HG02623 (cell line): ENCODE data around the gene ZNF608.

ENCODE experiments used
- ATAC-seq: cut with Tn5 transposase; IDR thresholded peaks from one replicate; pipeline ENCODE4 v1.9.1; 2021; ENCODE audit warnings: moderate library complexity; ENCODE audit not compliant: unreplicated experiment

ZNF608 gene, protein sequence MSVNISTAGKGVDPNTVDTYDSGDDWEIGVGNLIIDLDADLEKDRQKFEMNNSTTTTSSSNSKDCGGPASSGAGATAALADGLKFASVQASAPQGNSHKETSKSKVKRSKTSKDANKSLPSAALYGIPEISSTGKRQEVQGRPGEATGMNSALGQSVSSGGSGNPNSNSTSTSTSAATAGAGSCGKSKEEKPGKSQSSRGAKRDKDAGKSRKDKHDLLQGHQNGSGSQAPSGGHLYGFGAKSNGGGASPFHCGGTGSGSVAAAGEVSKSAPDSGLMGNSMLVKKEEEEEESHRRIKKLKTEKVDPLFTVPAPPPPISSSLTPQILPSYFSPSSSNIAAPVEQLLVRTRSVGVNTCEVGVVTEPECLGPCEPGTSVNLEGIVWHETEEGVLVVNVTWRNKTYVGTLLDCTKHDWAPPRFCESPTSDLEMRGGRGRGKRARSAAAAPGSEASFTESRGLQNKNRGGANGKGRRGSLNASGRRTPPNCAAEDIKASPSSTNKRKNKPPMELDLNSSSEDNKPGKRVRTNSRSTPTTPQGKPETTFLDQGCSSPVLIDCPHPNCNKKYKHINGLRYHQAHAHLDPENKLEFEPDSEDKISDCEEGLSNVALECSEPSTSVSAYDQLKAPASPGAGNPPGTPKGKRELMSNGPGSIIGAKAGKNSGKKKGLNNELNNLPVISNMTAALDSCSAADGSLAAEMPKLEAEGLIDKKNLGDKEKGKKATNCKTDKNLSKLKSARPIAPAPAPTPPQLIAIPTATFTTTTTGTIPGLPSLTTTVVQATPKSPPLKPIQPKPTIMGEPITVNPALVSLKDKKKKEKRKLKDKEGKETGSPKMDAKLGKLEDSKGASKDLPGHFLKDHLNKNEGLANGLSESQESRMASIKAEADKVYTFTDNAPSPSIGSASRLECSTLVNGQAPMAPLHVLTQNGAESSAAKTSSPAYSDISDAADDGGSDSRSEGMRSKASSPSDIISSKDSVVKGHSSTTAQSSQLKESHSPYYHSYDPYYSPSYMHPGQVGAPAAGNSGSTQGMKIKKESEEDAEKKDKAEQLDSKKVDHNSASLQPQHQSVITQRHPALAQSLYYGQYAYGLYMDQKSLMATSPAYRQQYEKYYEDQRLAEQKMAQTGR (N-terminal part only)

DNA sequence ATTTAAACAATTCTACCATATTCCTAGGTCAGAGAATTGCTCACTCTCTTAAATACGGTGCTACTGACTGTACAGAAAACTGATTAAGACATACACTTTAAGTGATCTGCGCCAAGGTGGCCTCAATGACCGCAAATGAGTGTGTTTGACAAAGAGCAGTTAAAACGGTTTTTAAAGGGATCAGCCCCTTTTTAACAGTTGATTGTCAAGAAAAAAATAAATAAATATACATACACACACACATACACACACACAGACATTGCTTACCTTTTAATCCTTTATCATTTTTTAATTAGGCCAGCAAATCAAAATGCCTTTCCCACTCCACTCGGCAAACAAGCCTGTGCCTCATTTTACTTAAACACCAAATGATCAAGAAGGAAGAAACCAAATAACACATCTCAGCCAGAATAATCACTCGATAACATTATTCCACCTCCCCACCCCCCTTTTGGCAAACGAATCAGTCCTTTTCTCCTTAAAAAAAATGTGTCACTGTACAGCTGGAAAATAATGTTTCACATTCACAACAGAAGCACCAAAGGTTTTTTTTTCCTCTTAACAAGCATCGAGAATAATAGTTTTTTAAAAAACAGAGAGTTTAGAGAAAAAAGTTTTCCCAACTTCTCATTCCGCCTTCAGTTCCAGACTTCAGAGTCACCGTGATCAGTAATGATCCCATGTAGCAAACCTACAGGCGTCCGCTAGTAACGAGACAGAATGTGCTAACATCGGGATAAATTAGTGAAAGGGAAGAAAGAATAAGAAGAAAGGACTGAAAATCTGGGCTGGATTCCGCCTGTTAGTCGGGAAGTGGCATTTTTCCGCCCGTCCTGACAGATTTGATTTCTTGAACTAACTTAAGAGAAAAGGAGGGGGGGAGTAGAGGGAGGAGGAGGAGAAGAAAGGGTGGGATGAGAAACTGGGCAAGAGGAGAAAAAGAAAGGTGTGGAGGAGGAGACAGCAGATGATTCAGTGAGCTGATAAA lies at the start of gene ZNF608:
ZNF608 (minus strand) TSS at position 712 of the 988 bp plus-strand sequence. CDS start 1,650 bp downstream, outside the sequence.
- ATAC-seq = no peak

DNA sequence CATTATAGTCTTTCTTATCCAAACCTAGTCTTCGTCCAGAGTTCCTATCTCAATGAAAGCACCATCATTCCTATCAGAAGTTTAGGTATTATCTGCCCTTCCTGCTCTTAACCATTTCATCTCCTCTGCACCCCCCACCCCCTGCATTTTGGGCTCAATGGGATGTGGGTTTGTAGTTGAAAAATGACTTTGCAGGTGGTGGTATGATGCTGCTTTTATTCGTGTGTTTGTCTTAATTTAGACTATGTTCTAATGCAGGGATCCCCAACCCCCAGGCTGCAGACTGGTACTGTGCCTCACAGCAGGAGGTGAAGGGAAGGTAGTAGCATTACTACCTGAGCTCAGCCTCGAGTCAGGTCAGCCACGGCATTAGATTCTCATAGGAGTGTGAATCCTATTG lies 49.4 kb upstream of the ZNF608 start:
- no peak for ATAC-seq

DNA sequence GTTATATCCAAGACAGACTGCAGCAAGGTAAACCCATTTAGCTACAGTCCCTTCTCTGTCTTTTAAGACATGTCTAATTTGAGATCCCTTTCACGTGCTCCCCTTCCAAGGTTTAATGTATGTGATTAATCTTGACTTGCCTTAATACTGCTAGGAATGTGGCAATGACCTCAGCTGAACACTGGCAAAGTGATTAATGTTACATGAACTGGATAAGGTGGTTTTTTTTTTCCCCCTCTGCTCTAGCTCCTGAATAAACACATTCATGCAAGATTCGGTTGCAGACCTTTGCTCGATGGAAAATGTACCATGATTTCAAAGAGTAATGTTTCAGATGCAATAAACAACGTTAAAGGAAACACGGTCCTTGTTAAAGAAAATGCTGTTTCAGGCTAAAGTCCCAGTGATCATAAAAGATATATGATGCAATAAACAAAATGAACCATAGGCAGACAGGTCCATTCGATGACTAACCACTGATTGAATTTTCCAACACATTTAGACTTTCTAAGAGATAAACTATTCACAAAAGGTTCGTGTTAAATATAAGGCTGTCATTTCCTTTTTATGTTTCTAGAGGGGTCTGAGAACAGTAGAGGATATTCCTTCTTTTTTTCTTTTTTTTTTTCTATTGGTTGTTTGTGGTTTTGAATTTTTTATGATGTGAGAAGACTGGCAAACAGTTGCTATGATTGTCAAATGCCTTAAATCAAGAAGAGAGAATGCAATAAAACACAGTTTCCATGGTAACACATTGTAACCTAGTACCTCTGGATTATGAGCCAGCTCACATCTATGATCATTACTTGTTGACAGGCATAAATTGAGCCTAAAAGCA lies 44.7 kb upstream of the ZNF608 start:
- no peak for ATAC-seq

DNA sequence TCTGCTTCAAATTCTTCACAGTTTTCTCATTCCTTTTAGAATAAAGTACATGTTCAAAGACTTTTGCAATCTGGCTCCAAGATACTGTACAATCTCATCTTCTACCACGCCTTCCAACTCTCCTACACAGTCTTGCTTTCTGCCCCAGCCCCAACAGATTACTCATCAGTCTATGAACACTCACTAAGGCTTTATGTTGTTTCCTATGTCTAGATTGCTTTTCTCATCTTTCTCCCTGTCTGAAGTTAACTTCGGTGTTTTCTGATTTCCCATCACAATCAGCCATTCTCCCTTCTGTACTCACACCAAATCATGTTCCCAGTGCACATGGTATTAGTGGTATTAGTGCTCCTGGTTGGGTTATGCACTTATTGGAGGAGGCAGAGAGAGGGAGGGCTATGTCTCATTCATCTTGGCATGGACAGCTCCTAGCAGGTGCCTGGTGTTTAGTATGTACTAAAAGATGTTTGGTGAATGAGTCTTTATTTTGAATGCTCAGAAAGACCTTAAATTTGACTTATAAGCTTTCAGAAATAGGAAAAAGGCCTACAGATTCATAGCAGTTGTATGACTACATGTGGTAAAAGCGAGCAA lies 44.0 kb upstream of the ZNF608 start:
- no peak for ATAC-seq

DNA sequence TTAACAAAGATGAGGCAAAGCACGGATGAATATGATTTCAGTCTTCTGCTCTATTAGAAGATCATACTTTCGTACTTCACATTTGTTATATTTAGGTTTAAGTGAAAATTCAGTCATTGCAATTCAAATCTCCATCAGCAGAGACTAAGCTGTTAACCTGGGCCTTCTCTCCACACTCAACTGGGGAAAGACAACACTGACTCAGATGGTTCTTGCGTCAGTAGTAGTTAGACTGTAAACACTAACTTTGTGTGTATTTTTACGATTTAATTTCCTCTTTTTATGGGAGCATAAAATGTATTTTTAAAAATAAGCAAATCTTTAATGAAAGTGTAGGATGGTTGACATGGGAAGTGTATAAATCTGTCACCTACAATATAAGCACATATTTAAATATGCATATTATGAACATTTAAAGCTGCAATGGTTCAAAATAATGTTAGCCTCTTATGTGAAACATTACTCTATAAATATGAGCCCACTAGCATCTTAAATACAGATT lies 42.7 kb upstream of the ZNF608 start:
- ATAC-seq = no peak

DNA sequence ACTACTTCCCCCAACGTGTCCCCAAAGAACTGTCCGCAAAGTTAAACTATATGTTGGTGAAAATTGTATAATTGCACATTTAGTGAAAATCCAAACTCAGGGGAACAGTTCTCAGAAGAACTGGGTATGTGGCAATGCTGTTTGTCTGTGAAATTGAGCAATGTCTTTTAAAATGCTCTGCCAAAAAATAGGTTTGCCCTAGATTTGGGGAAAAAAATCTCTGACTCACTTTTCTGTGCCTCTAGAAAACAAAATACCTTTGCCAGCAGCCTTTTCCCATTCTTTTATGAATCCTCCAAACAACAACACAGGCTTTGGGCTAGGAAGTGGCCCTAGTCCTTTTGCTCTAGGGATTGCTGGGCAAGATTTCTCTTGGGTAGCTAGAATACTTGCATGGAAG lies 37.4 kb upstream of the ZNF608 start:
- no peak for ATAC-seq

DNA sequence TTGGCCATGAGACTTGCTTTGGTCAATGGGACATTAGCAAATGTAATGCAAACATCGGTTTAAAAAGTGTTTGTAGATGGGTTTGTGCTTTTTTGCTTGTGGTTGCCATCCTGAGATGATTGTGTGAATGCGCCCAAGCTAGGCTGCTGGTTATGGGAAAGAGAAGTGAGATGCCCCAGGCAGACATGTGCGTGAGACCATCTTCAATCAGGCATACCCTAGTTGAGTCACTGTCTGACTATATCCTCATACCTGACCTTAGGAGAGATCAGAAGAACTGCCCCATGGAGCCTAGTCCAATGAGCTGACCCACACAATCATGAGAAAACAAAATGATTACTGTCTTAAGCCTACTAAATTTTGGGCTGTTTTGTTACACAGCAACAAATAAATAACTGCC lies 36.8 kb upstream of the ZNF608 start:
- no peak for ATAC-seq

DNA sequence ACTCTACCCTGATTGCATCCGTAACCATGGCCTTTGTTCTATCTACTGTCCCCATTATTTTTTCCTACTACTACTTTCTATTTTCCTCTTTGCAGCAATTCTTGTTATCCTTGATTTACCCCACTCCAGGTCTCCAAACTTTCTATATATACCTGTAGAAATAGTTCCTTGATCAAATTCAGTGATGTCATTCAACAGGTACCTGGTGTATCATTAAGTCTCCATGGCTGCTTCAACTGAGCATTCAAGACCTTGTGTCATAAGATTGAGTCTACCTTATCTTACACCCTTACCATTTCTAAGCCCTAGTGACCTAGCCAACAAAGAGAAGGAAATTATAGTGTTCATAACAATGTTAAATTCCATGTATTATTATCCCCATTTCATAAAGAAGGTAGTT lies 35.8 kb upstream of the ZNF608 start:
- ATAC-seq = no peak

DNA sequence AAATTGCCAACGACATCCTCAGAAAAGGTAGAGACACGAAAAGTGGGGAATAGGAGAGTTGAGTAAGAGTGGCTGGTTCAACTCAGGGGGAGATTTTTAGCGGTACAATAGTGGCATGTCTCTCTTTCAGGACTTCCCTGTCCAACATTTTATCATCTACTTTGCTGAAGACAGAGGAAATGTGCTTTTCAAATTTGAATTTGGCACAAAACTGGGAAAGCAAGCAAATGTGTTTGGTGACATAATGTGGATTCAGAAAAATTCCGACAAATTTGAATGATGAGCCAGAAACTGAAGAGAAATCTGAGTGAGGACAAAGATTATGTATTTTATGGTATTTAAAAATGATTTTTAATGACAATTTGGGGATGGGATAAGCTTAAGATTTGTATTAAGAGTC lies 33.6 kb upstream of the ZNF608 start:
- ATAC-seq = no peak

DNA sequence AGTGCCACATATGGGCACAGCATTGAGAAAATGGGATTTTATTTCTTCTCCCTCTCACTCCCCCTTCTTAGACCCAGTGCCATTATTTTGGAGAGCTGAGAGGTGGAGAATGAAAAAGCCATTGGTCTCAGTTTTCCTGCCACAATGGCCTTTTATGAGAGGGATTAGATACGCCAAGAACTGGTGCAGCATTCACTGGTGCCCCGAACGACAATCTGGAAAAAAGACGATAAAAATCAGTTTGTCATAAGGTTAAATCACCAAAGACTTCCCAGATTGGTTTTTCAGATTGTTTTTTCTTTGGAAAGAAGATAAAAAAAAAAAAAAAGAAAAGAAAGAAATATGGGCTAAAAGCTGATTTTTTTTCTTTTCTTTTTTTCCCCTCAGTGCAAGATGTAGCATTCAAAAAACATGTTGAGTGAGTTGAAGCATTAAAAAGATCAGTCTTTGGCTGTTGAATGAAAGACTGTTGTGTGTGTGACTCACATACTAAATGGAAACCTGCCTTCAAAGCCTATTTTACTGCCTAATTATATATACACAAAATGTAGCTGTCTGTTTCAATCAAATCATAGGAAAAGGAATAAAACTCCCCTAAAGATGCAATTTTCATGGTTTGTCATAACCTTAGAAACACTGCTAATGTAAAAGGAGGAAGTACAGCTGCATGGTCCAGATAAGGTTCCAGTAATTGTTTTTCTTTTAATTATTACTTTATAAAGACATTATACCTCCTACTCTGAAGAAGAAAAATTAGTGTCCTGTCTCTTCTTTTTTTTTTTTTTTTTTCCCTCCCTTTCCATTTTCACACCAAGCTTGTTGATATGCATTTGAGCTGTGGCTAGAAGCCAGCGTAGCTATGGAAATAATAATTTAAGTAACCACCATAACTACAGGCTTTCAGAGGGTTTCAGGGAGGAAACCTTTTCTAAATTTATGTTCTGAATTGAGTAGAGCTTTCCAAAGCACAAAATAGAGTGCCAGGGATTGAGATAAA lies 27.2 kb upstream of the ZNF608 start:
- ATAC-seq = no peak

DNA sequence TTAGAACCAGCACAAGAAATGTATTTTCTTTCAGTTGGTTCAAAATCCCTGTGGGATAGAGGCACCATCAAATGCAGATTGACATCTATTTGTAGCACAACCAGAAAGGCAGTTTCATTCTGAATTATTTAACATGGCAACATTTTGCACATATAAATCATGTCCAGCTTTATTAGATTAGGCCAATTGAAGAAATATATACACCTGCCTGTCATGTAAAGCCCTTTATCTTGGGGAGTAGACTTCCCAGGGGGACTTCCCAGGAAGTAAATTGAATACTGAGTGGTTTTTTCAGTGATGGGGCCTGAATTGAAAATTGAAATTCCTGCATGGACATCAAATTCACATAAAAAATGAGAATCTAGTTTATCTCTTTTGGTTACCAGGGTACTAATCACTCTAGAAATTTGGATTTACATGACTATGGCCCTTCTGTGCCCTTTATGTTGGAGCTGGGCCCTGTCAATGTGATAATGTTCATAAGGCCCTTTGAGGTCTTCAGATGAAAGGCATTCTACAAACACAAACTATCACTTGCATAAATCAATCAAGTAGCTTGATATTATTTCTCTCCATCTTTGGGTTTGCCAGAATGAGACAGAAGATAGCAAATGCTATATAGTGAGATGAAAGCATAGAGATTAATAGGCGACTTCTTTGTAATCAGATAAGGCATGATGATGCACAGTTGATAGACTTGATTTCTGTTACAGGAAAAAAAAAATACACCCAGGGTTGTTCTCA lies 26.2 kb upstream of the ZNF608 start:
- no peak for ATAC-seq

DNA sequence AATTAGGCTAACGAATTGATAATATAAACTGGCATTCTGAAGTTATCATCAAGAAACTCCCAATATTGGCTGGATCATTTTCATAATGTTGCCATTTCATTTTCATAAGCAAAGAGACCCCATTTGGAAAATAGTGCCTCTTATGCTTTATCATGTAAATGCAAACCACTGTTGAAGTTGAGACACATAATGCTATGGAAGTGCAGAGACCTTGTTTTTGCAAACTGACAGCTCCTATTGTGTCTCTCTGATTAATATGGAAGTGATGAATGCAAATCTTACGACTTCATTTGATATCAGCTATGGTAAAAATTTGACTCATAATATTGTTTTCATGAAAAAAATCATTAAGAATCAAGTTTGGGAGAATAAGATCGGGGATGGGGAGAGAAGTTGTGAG lies 25.3 kb upstream of the ZNF608 start:
- ATAC-seq = no peak

DNA sequence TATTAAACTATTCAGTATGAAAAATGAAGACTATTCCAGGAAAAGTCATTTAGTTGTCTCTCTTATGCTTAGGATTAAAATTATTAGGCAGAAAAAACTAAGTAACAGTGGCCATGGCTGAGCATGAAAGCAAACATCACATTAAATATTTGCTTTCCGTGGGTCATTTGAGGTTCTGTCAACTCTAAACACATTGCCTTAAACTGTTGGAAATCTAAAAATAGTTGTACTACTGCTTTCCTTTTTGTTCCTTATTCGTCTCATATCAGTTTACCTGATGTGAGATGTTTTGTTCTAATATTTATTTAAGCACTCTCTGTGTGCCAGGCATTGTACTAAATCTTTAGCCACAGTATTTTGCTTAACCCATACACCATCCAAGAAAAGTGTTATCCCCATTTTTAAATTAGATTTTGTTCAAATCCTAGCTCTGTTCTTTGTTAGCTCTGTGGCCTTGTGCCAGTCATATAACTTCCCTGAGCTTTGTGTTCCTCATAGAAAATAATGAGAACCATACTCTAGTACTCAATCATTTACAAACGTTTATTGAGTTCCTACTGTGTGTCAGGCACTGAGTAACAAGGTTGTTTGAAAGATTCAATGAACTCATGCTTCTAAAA lies 18.7 kb upstream of the ZNF608 start:
- no peak for ATAC-seq

DNA sequence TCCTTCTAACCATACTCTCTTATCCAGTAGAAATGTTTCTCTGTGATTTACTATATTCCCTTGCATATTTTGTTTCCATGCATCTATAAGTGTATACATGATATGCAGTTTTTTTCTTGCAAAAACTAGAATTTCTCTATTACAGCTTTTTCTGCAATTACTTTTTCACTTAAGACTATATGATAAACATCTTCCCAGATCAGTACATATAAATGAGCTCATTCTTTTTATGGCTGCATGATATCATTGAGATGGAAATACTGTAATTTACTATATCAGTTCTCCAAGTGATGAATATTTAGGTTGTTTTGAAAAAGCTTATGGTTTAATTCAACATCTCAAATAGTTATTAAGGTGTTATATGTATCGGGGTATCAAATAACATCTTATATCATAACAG lies 18.1 kb upstream of the ZNF608 start:
- ATAC-seq = no peak

DNA sequence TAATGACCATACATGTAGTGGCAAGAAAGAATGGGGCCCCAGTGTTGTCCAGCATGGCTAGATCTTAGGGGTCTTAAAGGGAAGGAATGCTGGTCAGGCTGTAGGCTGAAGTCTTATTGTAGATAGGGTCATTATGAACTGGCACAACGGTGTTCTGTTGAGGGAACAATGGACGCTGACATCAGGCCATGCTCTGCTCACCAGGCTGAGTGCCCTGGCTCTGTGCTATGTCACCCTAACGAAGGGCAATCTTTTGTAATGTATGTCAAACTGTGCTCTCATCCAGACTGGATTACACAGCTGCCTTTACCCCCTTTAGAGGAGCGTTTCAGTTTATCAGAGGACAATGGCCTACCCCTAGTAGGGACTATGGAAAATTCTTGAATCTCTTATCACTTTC lies 14.6 kb upstream of the ZNF608 start:
- ATAC-seq = no peak

DNA sequence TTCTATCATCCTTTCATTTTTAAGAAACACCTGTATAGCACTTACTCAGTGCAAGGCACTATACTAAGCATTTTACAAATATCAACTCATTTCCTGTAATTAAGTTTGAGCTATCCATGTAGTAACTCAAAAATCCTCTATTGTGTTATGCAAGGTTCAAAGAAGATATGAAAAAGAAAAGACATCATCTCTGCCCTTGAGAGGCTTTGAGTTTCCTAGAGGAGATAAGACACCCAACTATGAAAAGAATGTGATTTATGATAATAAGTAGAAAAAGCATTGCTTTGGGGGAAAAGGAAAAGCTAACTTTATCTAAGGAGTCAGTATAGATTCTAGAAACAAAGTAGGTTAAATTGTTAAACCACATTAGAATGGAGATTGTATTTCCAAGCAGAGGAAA lies 14.2 kb upstream of the ZNF608 start:
- ATAC-seq = no peak

DNA sequence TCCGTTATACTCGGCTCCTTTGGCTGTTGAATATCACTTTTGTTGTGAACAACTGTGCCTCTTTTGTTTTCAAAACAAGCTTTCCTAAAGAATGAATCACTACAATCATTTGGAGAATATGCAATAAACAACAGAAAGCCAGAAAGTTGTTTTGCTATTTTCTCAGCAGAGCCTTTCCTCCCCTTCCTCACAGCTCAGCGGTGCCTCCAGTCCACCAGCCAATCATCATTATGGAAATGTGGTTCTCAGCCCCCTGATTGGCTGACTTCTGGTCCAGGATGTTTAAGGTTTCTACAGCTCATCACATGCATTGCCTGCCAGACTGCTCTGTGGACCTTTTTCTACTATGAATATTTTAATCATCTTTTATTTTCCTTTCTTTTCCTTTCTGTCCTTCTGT lies 9.1 kb upstream of the ZNF608 start:
- ATAC-seq = no peak
